ENCODE results near the gene KIAA1191. TPM values are rescaled to one million over a fixed set of nuclear protein-coding genes. Genes with fewer than 3 reads are reported as not detected.

The KIAA1191 gene
- total and polyA plus RNA-seq, 2 of the 8 experiments (the other 6 are each of a cell fraction or from before 2014, with no cell fraction given), result 86.4 to 88.0 TPM

- Histone ChIP-seq H2AK5ac (ENCODE audit: low read depth, low read length) (no peak overlapping the region), H3K4me3 (ENCODE audit: extremely low read depth in 1 of 4, insufficient read depth in 2 of 4, low read depth in 3 of 4, low read length in 4 of 4) (no peak overlapping the region), H4K8ac (ENCODE audit: extremely low read depth, insufficient read depth, low read length) (no peak overlapping the region), H3K4ac (replicated peaks; ENCODE audit: insufficient read length, low read depth, low read length) (no peak overlapping the region), H3K56ac (replicated peaks; ENCODE audit: insufficient read length, low read depth, low read length) (no peak overlapping the region), H2BK20ac (ENCODE audit: low read length) (no peak overlapping the region), H3K4me2 (ENCODE audit: insufficient read depth in 1 of 2, low read depth in 2 of 2, low read length in 2 of 2) (no peak overlapping the region), H2AFZ (ENCODE audit: low read length) (no peak overlapping the region), H2BK120ac (replicated peaks; ENCODE audit: low read depth, low read length) (no peak overlapping the region), H3K27me3 (replicated peaks in 1 of 4; ENCODE audit: control insufficient read depth in 3 of 4, extremely low read depth in 1 of 4, insufficient read depth in 3 of 4, low read length in 3 of 4) (no peaks in the 10 kb centered on the region), H2BK15ac (ENCODE audit: low read length) (no peak overlapping the region), H4K20me1 (replicated peaks in 1 of 2; ENCODE audit: control insufficient read depth in 1 of 2, insufficient read depth in 2 of 2, low read length in 2 of 2) (peaks cover 0 to 1% of the 10 kb centered on the region in 2 experiments), H3K79me2 (ENCODE audit: control insufficient read depth in 1 of 2, insufficient read depth in 2 of 2, low read length in 2 of 2) (no peaks in the 10 kb centered on the region), H3K18ac (ENCODE audit: extremely low read depth, low read length) (no peak overlapping the region), H2BK5ac (ENCODE audit: low read depth, low read length) (no peak overlapping the region), H2BK12ac (ENCODE audit: low read depth, low read length) (no peak overlapping the region), H3K23ac (ENCODE audit: insufficient read length) (no peak overlapping the region), H3K79me1 (ENCODE audit: low read depth, low read length) (no peaks in the 10 kb centered on the region), H4K5ac (ENCODE audit: insufficient read length, low read depth, low read length) (no peak overlapping the region), H3K23me2 (ENCODE audit: low read depth, low read length) (no peaks in the 10 kb centered on the region), H4K91ac (replicated peaks; ENCODE audit: insufficient read length, low read length) (no peak overlapping the region), H3K9me3 (ENCODE audit: insufficient read depth in 2 of 2, low read depth in 1 of 2, low read length in 1 of 2) (no peaks in the 10 kb centered on the region), H3K14ac (ENCODE audit: insufficient read length) (no peak overlapping the region), H3K9ac (replicated peaks in 1 of 4; ENCODE audit: extremely low read depth in 1 of 4, low read depth in 3 of 4, low read length in 3 of 4) (no peak overlapping the region), H3K4me1 (replicated peaks in 1 of 4; ENCODE audit: control insufficient read depth in 3 of 4, insufficient read depth in 4 of 4, low read length in 3 of 4) (no peaks in the 10 kb centered on the region), H3K27ac (ENCODE audit: low read depth, low read length) (no peak overlapping the region), H3K36me3 (ENCODE audit: control insufficient read depth in 2 of 4, insufficient read depth in 4 of 4, low read length in 3 of 4) (no peaks in the 10 kb centered on the region)
- DNase-seq (ENCODE audit: low read depth in 1 of 2, low spot score in 2 of 2), result no peak
- POLR2A ChIA-PET (ENCODE audit: partially characterized antibody), result interaction anchor here (1.0 to 1.2 kb wide), 2 partner anchors 9 to 12 kb away, joined by 3 to 4 read pairs; partner anchors contain the start of genes HIGD2A and NOP16
- CTCF ChIA-PET (ENCODE audit: partially characterized antibody), result interaction anchor here (0.8 kb wide), 1 partner anchor 9 kb away, joined by 4 read pairs; no protein-coding TSS in a partner anchor
- TF ChIP-seq CHD1 (IDR thresholded peaks at IDR 0.05; ENCODE audit: low read depth, low read length), result no peak
- TF ChIP-seq SIX5 (IDR thresholded peaks at IDR 0.05; ENCODE audit: low read depth, low read length), result no peak
- no peak for TF ChIP-seq RAD21 (IDR thresholded peaks at IDR 0.05 in 1 of 2, conservative IDR thresholded peaks at IDR 0.05 in 1 of 2; ENCODE audit: low read depth in 2 of 2, low read length in 2 of 2)
- TF ChIP-seq SIN3A (conservative IDR thresholded peaks at IDR 0.05 in 1 of 2, IDR thresholded peaks at IDR 0.05 in 1 of 2; ENCODE audit: low read depth in 1 of 2, low read length in 2 of 2), result no peak
- WGBS, 2 experiments (ENCODE audit: extremely low coverage in 1 of 2, insufficient coverage in 1 of 2, insufficient read length in 1 of 2, insufficient replicate concordance in 2 of 2, low coverage in 1 of 2, low lambda C conversion rate in 2 of 2, missing lambda C conversion rate in 1 of 2), result 82% methylated on average over 15 of the region's 17 CpGs; no CpG with 5 or more reads in 1 of the 2 experiments
- no peak for FAIRE-seq
Observed at GRCh38 chr5:176400382-176401156, 39.0 kb upstream of the KIAA1191 start.
